ENCODE results near the gene TOR2A. TPM values are rescaled to one million over a fixed set of nuclear protein-coding genes. Genes with fewer than 3 reads are reported as not detected.

Gene TOR2A
- total RNA-seq, 1 experiment from 2014 or later = 16.4 TPM

GRCh38 chr9:127735530-127736185 lies 564 bp upstream of the TOR2A start:
- no peaks in the 10 kb centered on the region for H4K20me1 ChIP-seq (ENCODE audit: insufficient read depth)
- DNase-seq = no peak
- H3F3A ChIP-seq (ENCODE audit: insufficient read depth, low read depth) = peaks cover 17% of the 10 kb centered on the region
- intact Hi-C loops (cut with micrococcal nuclease; ENCODE audit: unreplicated experiment) = loop anchor here (1.0 to 2.0 kb wide), 6 partner anchors 50 to 381 kb away; partner anchors contain the start of gene STXBP1
- no peaks in the 10 kb centered on the region for H3K9me3 ChIP-seq (ENCODE audit: insufficient read depth, low read depth)
- H3K4me2 ChIP-seq = no peak overlapping the region
- H3K27ac ChIP-seq = no peak overlapping the region
- no TSS peak for BruUV-seq (replicated peaks)
- H3K4me3 ChIP-seq = no peak overlapping the region
- no peaks in the 10 kb centered on the region for H3K79me2 ChIP-seq (ENCODE audit: low read depth)
- H3K27me3 ChIP-seq (ENCODE audit: insufficient read depth, low read depth) = no peaks in the 10 kb centered on the region
- ChIA-PET POLR2A (ENCODE audit: unreplicated experiment) (no interaction called here), CTCF (interaction anchor here (0.6 to 1.6 kb wide), 10 partner anchors 36 to 292 kb away, joined by 3 to 23 read pairs (median 4); partner anchors contain the start of gene SH2D3C)
- TF ChIP-seq EZH2 (IDR thresholded peaks at IDR 0.05; ENCODE audit: low read depth) = no peak
- no peak overlapping the region for H2AFZ ChIP-seq
- H3K9me2 ChIP-seq (ENCODE audit: insufficient read depth) = no peaks in the 10 kb centered on the region
- no peaks in the 10 kb centered on the region for H3K36me3 ChIP-seq (ENCODE audit: low read depth)
- peaks cover 13% of the 10 kb centered on the region for H3K4me1 ChIP-seq (replicated peaks; ENCODE audit: insufficient read depth)

- Histone ChIP-seq H3K36me3 (ENCODE audit: low read depth) (no peaks in the 10 kb centered on the region), H3K4me1 (replicated peaks; ENCODE audit: insufficient read depth) (peaks cover 6% of the 10 kb centered on the region; the same call in 1 of the 2 replicates), H3K9me3 (ENCODE audit: insufficient read depth, low read depth) (no peaks in the 10 kb centered on the region), H3K4me3 (peak overlapping the region; percentile 61), H3K27ac (no peak overlapping the region), H3K9me2 (ENCODE audit: insufficient read depth) (no peaks in the 10 kb centered on the region), H4K20me1 (ENCODE audit: insufficient read depth) (no peaks in the 10 kb centered on the region), H2AFZ (no peak overlapping the region; the same call in 1 of the 2 replicates), H3F3A (ENCODE audit: insufficient read depth, low read depth) (peaks cover 9% of the 10 kb centered on the region; the same call in 1 of the 2 replicates), H3K27me3 (ENCODE audit: insufficient read depth, low read depth) (no peaks in the 10 kb centered on the region), H3K79me2 (ENCODE audit: low read depth) (no peaks in the 10 kb centered on the region), H3K4me2 (peak overlapping the region; percentile 68)
- no peak for DNase-seq
- CTCF ChIA-PET = interaction anchor here (0.5 to 1.6 kb wide), 13 partner anchors 37 to 290 kb away, joined by 3 to 23 read pairs (median 5); partner anchors contain the start of genes CDK9, LRSAM1, RPL12 and STXBP1
- POLR2A ChIA-PET (ENCODE audit: unreplicated experiment) = interaction anchor here (0.5 kb wide), 1 partner anchor 132 kb away, joined by 8 read pairs; no protein-coding TSS in a partner anchor
- TF ChIP-seq CTCF (conservative IDR thresholded peaks at IDR 0.05) = no peak; the same call in 1 of the 2 replicates
- no peak for TF ChIP-seq EZH2 (IDR thresholded peaks at IDR 0.05; ENCODE audit: low read depth)
- TSS peak; percentile 52 for BruUV-seq (replicated peaks)
- intact Hi-C loops (cut with micrococcal nuclease; ENCODE audit: unreplicated experiment) = loop anchor here (1.0 to 5.0 kb wide), 5 partner anchors 121 to 792 kb away; partner anchors contain the start of gene STXBP1
These were observed 797 bp downstream of the TOR2A start for GRCh38 chr9:127734247-127734746.

- intact Hi-C loops (cut with micrococcal nuclease; ENCODE audit: unreplicated experiment) = loop anchor here (1.0 to 5.0 kb wide), 5 partner anchors 121 to 791 kb away; partner anchors contain the start of gene STXBP1
- BruUV-seq (replicated peaks) = no TSS peak
- Histone ChIP-seq H3F3A (ENCODE audit: insufficient read depth, low read depth) (peaks cover 9% of the 10 kb centered on the region; the same call in 1 of the 2 replicates), H3K79me2 (ENCODE audit: low read depth) (no peaks in the 10 kb centered on the region), H3K27me3 (ENCODE audit: insufficient read depth, low read depth) (no peaks in the 10 kb centered on the region), H2AFZ (no peak overlapping the region), H3K4me1 (replicated peaks; ENCODE audit: insufficient read depth) (peaks cover 6% of the 10 kb centered on the region; the same call in 1 of the 2 replicates), H4K20me1 (ENCODE audit: insufficient read depth) (no peaks in the 10 kb centered on the region), H3K36me3 (ENCODE audit: low read depth) (no peaks in the 10 kb centered on the region), H3K4me3 (no peak overlapping the region), H3K4me2 (no peak overlapping the region), H3K9me2 (ENCODE audit: insufficient read depth) (no peaks in the 10 kb centered on the region), H3K27ac (no peak overlapping the region), H3K9me3 (ENCODE audit: insufficient read depth, low read depth) (no peaks in the 10 kb centered on the region)
- TF ChIP-seq CTCF (conservative IDR thresholded peaks at IDR 0.05) (no peak), EZH2 (IDR thresholded peaks at IDR 0.05; ENCODE audit: low read depth) (no peak)
- no peak for DNase-seq
- ChIA-PET POLR2A (ENCODE audit: unreplicated experiment) (no interaction called here), CTCF (interaction anchor here (0.5 to 0.6 kb wide), 2 partner anchors 85 to 136 kb away, joined by 4 read pairs; no protein-coding TSS in a partner anchor)
These were observed 1.5 kb downstream of the TOR2A start for GRCh38 chr9:127733614-127734013.
